ENCODE data around the gene PHLDB2. TPM values are rescaled to one million over a fixed set of nuclear protein-coding genes. Genes with fewer than 3 reads are reported as not detected.

PHLDB2 gene
- polyA plus RNA-seq, 2 of the 4 experiments (the other 2 are of a cell fraction) = 39.5 to 50.6 TPM

GRCh38 chr3:111951032-111951431 lies 92.0 kb downstream of the PHLDB2 start:
- FAIRE-seq (no peak), DNase-seq (ENCODE audit: low read depth in 1 of 2, low spot score in 1 of 2) (no peak), ATAC-seq (no peak)
- no peak overlapping the region for H3K27ac ChIP-seq
- H3K4me2 ChIP-seq = no peak overlapping the region
- H3K9me3 ChIP-seq = no peaks in the 10 kb centered on the region
- H3K4me1 ChIP-seq = no peaks in the 10 kb centered on the region
- WGBS (ENCODE audit: missing lambda C conversion rate) = 87% methylated on average over 2 of the region's 2 CpGs
- no peak for TF ChIP-seq HES2 (IDR thresholded peaks at IDR 0.05)
- TF ChIP-seq RNF2 (IDR thresholded peaks at IDR 0.05; ENCODE audit: borderline replicate concordance, low read depth) = no peak
- no peak for TF ChIP-seq EP300 (IDR thresholded peaks at IDR 0.05)
- TF ChIP-seq CHD4 (IDR thresholded peaks at IDR 0.05; ENCODE audit: borderline replicate concordance) = no peak
- TF ChIP-seq CTCF (IDR thresholded peaks at IDR 0.05) = no peak
- TF ChIP-seq ZNF302 (CRISPR knock-in tag; IDR thresholded peaks at IDR 0.05) = no peak
- TF ChIP-seq FOXS1 (CRISPR knock-in tag; IDR thresholded peaks at IDR 0.05) = no peak
- TF ChIP-seq ESRRA (IDR thresholded peaks at IDR 0.05; ENCODE audit: borderline replicate concordance, low read length) = no peak
- TF ChIP-seq CBX2 (IDR thresholded peaks at IDR 0.05; ENCODE audit: borderline replicate concordance, low read depth) = no peak
- TF ChIP-seq EHMT2 (IDR thresholded peaks at IDR 0.05; ENCODE audit: low read depth) = no peak
- TF ChIP-seq RARB (CRISPR knock-in tag; IDR thresholded peaks at IDR 0.05) = no peak
- no peak for TF ChIP-seq ATOH8 (CRISPR knock-in tag; IDR thresholded peaks at IDR 0.05; ENCODE audit: low read depth)
- no peak for TF ChIP-seq POLR2AphosphoS2 (conservative IDR thresholded peaks at IDR 0.05; ENCODE audit: low read length)
- no peak for TF ChIP-seq USF2 (IDR thresholded peaks at IDR 0.05)
- TF ChIP-seq FOSL2 (IDR thresholded peaks at IDR 0.05) = no peak
- TF ChIP-seq FOSL2 (CRISPR knock-in tag; IDR thresholded peaks at IDR 0.05) = no peak
- TF ChIP-seq RFX5 (IDR thresholded peaks at IDR 0.05) = no peak
- TF ChIP-seq KDM5A (IDR thresholded peaks at IDR 0.05) = no peak
- no peak overlapping the region for H3K4me3 ChIP-seq
- CTCF ChIA-PET = interaction anchor here (1.0 to 26.1 kb wide), 6 partner anchors 11 to 233 kb away, joined by 3 to 312 read pairs (median 5); no protein-coding TSS in a partner anchor
- POLR2A ChIA-PET = no interaction called here

GRCh38 chr3:111952086-111952485 lies 93.0 kb downstream of the PHLDB2 start:
- FAIRE-seq = no peak
- Histone ChIP-seq H3K4me2 (no peak overlapping the region), H3K4me3 (no peak overlapping the region), H3K9me3 (no peaks in the 10 kb centered on the region), H3K27ac (no peak overlapping the region), H3K4me1 (no peaks in the 10 kb centered on the region)
- DNase-seq (ENCODE audit: low read depth in 1 of 2, low spot score in 1 of 2) = no peak
- TF ChIP-seq CBX2 (IDR thresholded peaks at IDR 0.05; ENCODE audit: borderline replicate concordance, low read depth) (no peak), POLR2A (IDR thresholded peaks at IDR 0.05; ENCODE audit: low read length) (no peak), ATOH8 (CRISPR knock-in tag; IDR thresholded peaks at IDR 0.05; ENCODE audit: low read depth) (no peak), TFCP2L1 (CRISPR knock-in tag; IDR thresholded peaks at IDR 0.05) (no peak), HEYL (CRISPR knock-in tag; IDR thresholded peaks at IDR 0.05) (no peak), ZNF302 (CRISPR knock-in tag; IDR thresholded peaks at IDR 0.05) (no peak), EHMT2 (IDR thresholded peaks at IDR 0.05; ENCODE audit: low read depth) (no peak), MAFK (IDR thresholded peaks at IDR 0.05; ENCODE audit: partially characterized antibody) (no peak), KDM5A (IDR thresholded peaks at IDR 0.05) (no peak), CHD2 (IDR thresholded peaks at IDR 0.05; ENCODE audit: low read length, partially characterized antibody) (no peak), E2F6 (IDR thresholded peaks at IDR 0.05; ENCODE audit: borderline replicate concordance, low read depth) (no peak), CHD4 (IDR thresholded peaks at IDR 0.05; ENCODE audit: borderline replicate concordance) (no peak), HOXB13 (CRISPR knock-in tag; IDR thresholded peaks at IDR 0.05; ENCODE audit: low read depth) (no peak), POLR2AphosphoS2 (conservative IDR thresholded peaks at IDR 0.05; ENCODE audit: low read length) (no peak), REST (IDR thresholded peaks at IDR 0.05) (no peak), KDM1A (IDR thresholded peaks at IDR 0.05; ENCODE audit: low read depth) (no peak)
- POLR2A ChIA-PET = no interaction called here
- CTCF ChIA-PET = interaction anchor here (0.5 to 26.1 kb wide), 4 partner anchors 10 to 353 kb away, joined by 4 to 312 read pairs (median 5); no protein-coding TSS in a partner anchor
- 90% methylated on average over 5 of the region's 5 CpGs for WGBS (ENCODE audit: missing lambda C conversion rate)
- ATAC-seq = no peak
